H1 (cell line): ENCODE measurements around the gene ADRB1. TPM values are rescaled to one million over a fixed set of nuclear protein-coding genes. Genes with fewer than 3 reads are reported as not detected.

ENCODE experiments used
- RAD21 ChIP-seq, 2 experiments: IDR thresholded peaks in 1 of 2; conservative IDR thresholded peaks in 1 of 2; 2 replicates each; pipeline ENCODE4 v1.6.1; 2011; ENCODE audit warnings: low read depth in 2 of 2, low read length in 2 of 2, improper control_type of control experiment in 1 of 2, inconsistent platforms in 1 of 2, mild to moderate bottlenecking in 1 of 2, moderate library complexity in 1 of 2
- polyA plus RNA-seq, 7 experiments: library from polyadenylated mRNA; depleted of rRNA in 3 of 7; stranded (reverse) in 5 of 7; unstranded in 2 of 7; fragments of >200 nt in 5 of 7; fragments of 200-250 nt in 2 of 7; gene quantifications; 1 replicate in 5 of 7; 2 replicates in 1 of 7; 4 replicates in 1 of 7; pipeline versions ENCODE4 v1.2.1 to v1.2.3, GENCODE V29; 2011 to 2013; ENCODE audit warnings: missing spikeins in 2 of 7, mixed read lengths in 2 of 7
- total RNA-seq: library from RNA; stranded (reverse); fragmentation: NEBNext Ultra II Directional; extraction: Animal tissue kit (Norgen Biotek cat#: 25700); gene quantifications from 2 replicates; pipeline ENCODE4 v1.2.1, GENCODE V29; 2021
- TF ChIP-seq, protein P1 (sequence below), 3 experiments: IDR thresholded peaks; 1 replicate in 2 of 3; 2 replicates in 1 of 3; pipeline versions ENCODE4 v1.5.1 to v1.6.1; 2011; ENCODE audit warnings: low read length in 3 of 3, mild to moderate bottlenecking in 3 of 3, inconsistent platforms in 2 of 3, low read depth in 1 of 3, moderate library complexity in 1 of 3; ENCODE audit not compliant: insufficient read depth in 1 of 3; ENCODE audit errors: control extremely low read depth in 1 of 3

ADRB1 gene
- total and polyA plus RNA-seq, 2 of the 8 experiments (the other 6 are each of a cell fraction or from before 2014, with no cell fraction given), result 0.14 to 0.48 TPM

- TF ChIP-seq, protein P1, sequence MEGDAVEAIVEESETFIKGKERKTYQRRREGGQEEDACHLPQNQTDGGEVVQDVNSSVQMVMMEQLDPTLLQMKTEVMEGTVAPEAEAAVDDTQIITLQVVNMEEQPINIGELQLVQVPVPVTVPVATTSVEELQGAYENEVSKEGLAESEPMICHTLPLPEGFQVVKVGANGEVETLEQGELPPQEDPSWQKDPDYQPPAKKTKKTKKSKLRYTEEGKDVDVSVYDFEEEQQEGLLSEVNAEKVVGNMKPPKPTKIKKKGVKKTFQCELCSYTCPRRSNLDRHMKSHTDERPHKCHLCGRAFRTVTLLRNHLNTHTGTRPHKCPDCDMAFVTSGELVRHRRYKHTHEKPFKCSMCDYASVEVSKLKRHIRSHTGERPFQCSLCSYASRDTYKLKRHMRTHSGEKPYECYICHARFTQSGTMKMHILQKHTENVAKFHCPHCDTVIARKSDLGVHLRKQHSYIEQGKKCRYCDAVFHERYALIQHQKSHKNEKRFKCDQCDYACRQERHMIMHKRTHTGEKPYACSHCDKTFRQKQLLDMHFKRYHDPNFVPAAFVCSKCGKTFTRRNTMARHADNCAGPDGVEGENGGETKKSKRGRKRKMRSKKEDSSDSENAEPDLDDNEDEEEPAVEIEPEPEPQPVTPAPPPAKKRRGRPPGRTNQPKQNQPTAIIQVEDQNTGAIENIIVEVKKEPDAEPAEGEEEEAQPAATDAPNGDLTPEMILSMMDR (IDR thresholded peaks at IDR 0.05; ENCODE audit: control extremely low read depth in 1 of 3, insufficient read depth in 1 of 3, low read depth in 1 of 3, low read length in 3 of 3), result no peak
- TF ChIP-seq RAD21 (IDR thresholded peaks at IDR 0.05 in 1 of 2, conservative IDR thresholded peaks at IDR 0.05 in 1 of 2; ENCODE audit: low read depth in 2 of 2, low read length in 2 of 2), result no peak
Measured at GRCh38 chr10:114065049-114065435, 21.4 kb downstream of the ADRB1 start (continued).
